GM04503 (cell line): ENCODE measurements around the gene GP1BB.

Experiments
- DNase-seq: peaks from one replicate; pipeline ENCODE4 v3.0.0-alpha.2; 2012; ENCODE audit warnings: low read depth

The GP1BB gene

DNA sequence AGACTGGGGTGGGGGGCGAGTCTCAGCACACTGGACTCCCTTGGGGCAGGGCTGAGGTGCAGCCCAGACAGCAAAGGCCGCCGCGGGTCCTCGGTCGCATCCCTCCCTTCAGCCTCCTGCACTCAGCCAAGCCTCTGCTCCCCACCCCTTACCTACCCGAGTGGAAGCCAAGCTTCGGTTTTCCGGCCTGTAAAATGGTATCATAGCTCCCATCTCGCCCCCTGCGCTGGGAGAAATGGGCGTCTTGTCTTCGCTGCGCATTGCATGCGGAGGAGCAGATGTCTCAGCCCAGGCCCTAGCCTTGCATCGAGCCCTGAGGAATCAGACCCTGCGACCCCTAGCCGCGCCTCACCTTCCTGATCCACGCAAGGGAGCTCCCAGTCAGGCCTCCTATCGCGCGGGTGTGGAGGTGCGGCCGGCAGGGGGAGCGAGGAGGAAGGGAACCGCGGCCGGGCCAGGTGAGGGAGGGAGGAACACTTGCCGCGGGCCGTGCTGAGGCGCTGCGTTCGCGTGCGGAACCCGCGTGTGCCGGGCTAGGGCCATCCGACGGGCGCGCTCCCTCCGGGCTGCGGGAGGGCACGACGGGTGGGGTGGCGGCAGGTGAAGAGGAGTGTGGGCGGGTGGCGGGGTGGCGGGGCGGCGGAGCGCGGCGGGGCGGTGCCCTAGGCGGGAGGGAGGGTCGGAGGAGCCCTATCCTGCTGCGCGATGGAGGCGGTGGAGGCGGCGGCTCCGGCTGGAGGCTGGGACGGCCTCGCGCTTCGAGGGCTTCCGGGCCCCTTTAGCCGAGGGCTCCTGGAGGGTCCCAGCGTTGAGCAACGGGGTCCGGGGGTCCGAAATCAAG, 33.2 kb downstream of the GP1BB start:
- no peak for DNase-seq

DNA sequence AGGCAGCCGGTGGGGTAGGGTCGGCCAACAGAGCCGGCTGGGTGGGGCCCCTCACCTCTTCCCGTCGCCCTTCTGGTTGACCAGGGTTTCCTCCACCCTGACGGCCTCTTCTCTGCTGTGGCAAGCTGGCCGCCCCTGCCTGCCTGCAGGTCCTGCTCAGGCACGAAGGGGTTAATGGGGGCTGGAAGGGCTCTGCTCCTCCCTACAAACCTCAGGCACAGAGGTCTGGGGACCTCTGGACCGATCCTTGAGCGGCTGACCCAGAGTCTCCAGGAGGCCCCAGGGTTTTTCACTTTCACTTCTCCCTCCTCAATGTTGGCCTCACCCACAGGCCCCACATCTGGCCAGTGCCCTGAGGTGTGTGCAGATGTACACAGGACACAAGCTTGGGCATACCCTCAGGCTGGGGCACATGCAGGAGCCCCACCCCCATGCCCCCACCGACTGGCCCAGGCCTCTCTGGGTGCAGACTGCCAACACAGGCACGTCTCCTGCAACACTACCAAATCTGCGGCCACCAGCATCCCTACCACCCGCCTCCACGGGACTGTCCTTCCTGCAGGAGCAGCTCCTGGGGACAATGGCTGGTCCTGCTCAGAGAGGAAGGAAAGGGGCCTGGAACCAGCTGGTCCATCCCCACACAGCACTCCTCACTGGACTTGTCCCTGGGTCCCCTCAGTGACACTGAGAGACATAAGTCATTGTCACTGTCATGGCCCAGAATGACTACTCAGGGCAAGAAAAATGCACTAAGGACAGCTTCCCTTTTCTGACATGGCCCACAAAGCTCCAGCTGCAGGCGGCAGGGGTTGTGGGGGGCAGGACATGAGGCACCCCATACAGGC, 34.0 kb downstream of the GP1BB start:
- DNase-seq, result no peak

DNA sequence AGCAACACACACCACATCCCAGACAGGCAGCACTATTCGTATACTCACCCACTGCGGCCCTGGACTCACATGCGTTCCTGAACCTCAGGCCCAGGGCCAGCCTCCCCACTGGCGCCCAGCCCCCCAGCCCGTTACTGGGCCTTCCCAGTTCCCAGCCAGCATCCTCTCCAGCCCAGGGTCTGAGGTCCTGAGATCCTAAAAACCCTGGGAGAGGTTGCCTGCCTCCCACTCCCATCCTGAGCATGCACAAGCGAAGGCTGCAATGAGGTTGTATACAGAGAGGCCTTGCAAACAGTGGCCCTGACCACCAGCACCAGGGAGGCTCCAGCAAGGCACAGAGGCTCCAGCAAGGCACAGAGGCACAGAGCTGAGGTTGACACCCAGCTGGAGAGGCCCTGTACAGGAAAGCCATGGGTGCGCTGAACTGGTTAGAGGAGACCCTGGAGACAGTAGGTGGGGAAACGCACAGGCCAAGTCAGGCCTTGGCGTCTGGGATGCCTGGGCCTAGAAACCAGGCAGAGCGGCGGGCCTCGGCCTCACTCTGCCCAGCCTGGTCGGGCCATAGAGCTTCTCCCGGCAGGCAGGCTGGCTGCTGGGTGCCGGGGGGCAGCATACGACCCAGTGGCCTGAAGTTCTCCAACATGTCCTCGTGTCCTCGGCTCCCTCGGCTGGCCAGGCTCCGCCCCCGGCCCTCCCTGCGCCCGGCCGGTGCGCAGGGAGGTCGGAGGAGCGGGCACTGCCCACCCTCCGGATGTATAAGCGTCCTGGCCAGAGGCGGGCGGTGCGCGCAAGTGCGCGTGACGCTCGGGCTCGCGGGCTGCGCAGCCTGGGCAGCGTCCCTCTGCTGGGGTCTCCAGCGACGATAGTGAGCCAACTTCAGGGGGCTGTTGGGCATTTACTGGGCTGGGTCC, 34.9 kb downstream of the GP1BB start:
- no peak for DNase-seq

DNA sequence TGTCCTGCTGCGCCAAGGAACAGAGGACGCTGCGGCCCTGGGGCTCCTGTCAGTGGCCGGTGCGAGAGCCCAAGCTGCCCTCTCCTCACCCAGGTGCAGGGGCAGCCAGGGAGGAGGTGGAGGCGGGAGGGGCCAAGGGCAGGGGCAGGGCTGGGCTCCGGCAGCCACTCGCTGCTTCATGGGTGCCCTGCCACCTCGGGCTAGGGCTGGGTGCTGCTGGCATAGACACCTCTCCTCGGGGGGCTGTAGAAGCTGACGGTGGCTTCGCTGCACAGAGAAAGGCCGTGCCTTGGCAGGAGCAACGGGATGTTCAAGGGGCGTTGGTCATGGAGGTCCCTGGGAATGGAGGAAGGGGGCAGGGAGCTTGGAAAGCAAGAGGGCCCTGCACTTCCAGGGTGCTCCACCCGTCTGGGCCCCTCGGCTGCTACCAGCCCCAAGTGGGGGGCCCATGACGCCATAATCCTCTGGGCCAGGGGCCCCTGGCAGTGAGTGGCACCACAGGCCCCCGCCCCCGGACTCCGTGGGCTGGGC, 35.6 kb downstream of the GP1BB start:
- no peak for DNase-seq

DNA sequence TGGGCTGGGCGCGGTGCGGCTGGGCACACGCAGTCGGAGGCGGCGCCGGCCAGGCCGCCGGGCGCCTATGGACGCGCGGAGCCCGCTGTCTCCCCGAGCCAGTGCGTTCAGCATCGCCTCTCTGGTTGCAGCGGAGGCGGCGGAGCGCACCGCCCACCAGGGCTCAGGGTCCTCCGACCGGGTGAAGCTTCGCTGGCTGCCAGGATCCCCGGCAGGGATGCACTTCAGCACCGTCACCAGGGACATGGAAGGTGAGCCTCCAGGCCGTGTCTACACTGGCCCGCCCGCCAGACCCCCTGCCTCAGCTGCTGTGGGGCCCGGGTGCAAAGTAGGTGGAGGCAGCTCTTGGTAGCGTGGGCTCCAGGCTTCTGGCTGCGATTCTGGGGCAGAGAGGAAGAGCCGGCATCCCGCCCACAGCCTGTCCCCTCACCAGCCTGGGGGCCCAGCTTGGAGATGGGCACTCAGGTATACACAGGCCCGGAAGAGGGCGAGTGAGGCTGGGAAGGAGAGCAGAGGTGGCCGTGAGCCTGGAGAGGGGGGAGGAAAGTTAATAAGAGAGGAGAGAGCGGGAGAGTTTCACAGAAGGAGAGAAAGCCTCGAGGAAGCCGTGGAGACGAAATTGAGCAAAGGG, 36.2 kb downstream of the GP1BB start:
- no peak for DNase-seq

DNA sequence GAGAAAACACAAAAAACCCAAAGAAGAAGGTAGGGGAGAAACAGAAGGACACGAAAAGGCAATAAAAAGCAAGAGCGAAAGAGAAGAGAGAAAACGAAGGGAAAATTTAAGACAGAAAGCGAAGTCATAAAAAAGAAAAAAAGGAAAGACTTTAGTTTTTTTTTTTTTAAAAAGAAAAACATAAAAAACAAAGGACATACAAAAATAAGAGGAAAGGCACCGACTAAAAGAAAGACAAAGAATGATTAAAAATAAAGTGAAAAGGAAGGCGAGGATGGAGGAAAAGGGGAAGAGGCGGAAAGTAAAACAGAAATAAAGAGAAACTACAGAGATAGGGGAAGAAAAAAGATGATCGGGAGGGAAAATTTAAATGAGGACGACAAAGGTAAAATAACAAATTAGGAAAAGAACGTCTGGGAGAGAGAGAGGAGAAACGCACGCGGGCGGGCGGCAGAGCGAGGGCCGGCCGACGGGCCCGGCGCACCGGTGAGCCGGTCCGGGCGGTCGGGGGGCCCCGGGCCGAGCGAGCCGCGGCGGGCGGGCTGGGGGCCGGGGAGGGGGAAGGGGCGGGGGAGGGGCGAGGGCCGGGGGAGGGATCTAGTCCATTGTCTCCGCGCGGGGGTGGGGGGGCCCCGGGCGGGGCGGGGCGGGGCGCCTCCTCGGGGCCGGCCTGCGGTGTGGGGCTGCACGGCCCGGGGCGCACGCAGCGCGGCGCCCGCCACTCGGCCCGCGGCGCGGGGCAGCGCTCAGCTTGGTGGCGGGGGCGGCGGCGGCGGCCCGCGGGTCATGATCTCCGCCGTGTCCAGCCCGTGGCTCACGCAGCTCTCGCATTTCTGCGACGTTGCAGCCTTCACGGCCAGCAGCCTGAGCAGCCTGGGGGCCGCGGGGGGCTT, 37.0 kb downstream of the GP1BB start, which contains the start of gene TBX1:
Gene TBX1, plus strand, starts transcription at position 721 of the 893 bp plus-strand sequence. Its CDS starts 66 bp downstream, at position 787.
- no peak for DNase-seq

DNA sequence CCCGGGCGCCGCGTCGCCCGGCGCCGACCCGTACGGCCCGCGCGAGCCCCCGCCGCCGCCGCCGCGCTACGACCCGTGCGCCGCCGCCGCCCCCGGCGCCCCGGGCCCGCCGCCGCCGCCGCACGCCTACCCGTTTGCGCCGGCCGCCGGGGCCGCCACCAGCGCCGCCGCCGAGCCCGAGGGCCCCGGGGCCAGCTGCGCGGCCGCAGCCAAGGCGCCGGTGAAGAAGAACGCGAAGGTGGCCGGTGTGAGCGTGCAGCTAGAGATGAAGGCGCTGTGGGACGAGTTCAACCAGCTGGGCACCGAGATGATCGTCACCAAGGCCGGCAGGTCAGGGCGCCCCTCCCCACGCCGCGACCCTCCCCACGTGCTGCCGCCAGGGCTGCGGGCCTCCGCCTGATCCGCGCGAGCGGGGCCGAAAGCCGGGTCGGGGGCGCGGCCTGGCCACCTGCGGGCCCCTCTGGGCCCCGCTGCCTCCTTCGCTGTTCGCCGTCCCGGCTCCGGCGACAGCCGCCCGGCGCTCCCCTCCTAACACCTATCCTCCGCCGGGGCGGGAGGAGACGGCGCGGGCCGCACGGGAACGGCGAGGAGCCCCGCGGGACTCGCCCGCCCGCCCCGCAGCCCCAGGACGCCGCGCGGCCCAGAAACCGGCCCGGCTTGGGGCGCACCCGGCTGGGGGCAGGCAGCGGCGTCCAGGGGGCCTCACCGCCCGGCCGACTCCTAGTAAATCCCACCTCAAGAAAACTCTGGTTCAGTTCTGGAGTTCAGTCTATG, 37.8 kb downstream of the GP1BB start:
- no peak for DNase-seq

DNA sequence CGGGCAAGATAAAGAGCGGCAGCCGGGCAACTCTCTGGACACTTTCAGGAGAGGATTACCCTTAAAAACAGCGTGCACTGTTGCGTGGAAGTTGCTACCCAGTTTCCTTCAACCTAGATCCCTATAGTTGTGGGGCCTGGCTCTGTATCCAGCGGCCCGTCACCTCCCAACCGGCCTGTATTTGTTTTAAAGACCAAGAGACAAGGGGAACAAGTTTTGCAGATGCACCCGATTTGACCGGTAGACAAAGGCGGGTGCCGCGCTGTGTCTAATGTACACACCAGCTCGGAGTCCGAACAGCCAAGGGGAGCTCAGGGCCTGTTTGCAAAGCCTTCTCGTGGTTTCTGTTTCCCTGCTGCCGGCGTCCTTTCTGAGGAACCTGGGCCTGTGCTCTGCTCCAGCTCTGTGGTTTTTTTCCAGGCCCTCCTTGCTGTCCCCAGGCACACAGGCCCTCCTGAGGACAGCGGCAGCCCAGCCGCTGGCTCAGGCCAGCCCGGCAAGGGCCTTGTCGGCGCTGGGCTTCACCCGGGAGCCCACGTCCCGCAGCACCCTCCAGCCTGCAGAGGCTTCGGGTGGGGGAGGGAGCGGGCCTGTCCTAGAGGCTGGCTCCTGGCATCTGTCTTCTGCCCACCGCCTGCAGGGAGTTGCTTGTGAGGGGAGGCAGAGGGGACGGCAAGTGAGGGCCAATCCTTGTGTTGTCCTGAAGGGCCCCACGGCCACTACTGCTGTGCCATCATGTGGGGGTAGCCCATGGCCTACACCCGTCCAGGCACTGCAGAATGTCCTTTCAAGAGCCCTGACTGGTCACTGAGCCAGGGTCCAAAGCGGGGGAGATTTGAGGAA, 38.6 kb downstream of the GP1BB start:
- no peak for DNase-seq

DNA sequence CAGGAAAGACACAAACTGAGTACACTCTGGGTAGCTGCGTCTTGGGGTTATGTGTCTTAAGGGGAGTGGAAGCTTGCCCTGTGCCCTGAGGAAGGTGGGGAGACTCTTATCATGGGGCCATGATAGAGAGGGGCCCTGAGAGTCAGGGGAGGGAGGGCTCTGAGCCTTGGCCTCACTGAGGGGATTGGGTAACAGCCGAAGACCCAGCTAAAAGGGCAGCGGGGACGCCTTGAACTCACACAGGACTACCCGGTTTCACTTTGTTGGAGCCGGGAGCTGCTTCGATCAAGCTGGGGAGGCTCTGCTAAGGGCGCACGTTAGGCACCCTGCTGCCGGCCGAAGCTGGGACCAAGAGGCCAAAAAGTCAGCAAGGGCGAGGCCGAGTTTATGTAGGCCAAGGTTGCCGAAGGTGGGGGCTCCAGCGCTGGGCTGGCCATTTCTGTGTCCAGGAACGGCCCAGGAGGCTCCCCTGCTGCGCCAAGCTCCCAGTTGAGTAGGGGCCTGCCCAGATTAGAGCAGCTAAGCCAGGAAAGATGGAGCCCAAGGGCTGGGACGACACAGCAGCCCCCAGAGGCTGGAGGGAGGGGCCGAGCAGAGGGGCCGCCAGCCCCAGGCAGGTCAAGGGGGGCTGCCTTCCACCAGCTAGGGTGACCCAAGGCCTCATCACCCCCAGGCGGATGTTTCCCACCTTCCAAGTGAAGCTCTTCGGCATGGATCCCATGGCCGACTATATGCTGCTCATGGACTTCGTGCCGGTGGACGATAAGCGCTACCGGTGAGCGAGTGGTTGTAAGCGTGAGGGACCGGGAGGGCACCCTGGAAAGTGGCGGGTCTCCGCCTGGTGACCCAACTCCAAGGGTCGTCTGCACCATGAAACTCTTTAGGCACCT, 39.5 kb downstream of the GP1BB start:
- no peak for DNase-seq

DNA sequence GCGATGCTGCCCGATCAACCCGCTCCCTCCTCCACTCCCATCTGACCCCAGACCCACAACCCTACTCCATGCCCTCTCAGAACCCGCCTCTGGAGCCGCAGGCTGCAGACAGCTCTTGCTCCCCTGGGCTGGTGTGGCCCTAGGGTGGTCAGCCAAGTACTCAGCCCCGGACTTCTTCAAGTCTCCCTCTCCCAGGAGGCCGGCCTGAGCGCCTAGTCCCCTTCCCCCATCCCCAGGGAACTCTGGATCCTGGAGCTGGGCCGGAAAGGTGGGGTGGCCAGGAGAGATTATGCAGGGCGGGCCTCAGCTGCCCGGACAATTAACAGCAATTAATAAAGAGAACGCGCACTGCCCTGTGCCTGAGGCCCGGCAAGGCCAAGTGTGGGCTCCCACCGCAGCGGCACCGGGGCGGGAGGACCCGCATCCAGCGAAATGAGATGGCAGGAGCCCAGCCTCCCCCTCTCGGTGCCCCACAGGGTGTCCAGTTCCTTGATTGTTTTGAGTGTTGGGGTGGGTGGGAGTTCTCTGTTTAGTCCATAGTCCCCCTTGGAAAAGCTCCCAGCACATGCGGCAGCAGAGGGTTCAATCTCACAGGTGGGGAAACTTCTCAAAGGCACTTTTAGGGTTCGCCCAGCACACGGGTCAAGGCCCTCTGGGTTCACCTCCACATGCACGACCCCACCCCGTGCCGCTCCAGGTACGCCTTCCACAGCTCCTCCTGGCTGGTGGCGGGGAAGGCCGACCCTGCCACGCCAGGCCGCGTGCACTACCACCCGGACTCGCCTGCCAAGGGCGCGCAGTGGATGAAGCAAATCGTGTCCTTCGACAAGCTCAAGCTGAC, 40.3 kb downstream of the GP1BB start:
- DNase-seq, result no peak

DNA sequence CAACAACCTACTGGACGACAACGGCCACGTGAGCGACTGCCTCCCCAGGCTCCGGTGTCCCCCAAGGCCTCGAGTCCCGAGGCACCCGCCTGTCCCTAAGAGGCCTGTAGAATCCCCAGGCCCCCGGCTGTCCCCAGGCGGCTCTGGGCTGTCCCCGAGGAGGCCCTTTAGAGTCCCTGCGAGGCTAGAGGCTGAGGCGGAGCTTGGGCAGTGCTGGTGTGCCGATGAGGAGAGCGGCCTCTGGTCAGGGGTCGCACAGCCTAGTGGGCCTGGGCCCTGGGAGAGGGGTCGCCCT, 40.9 kb downstream of the GP1BB start:
- DNase-seq, result no peak

DNA sequence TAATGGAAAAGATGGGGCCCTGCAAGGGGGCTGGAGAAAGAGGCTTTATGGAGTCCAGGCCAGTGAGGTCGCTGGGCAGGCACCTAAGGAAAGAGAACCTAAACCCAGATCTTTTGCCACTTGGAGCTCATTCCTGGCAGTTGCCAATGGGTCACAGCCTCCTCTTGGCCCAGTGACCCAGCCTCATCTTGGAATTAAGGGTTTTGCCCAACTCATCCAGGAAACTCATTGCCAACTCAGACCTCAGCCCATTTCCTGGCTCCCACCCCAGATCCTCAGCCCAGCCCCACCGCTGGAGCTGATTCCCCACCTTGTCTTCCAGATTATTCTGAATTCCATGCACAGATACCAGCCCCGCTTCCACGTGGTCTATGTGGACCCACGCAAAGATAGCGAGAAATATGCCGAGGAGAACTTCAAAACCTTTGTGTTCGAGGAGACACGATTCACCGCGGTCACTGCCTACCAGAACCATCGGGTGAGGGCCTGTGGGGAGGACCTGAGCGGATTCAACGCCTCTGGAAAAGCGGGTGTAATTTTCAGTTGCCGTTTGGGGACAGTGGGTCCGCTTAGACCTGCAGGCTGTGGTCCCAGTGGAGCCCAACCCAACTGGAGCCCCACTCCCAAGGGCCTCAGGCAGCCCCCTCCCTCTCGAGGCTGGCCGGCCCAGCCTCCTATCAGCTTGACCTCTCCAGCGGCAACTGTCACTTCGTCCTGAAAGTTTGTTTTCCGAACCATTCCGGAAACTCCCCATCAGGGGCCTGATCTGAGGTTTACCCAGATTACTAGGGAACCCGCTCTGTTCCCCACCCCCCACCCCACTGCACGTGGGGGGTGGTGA, 41.5 kb downstream of the GP1BB start:
- DNase-seq, result no peak

DNA sequence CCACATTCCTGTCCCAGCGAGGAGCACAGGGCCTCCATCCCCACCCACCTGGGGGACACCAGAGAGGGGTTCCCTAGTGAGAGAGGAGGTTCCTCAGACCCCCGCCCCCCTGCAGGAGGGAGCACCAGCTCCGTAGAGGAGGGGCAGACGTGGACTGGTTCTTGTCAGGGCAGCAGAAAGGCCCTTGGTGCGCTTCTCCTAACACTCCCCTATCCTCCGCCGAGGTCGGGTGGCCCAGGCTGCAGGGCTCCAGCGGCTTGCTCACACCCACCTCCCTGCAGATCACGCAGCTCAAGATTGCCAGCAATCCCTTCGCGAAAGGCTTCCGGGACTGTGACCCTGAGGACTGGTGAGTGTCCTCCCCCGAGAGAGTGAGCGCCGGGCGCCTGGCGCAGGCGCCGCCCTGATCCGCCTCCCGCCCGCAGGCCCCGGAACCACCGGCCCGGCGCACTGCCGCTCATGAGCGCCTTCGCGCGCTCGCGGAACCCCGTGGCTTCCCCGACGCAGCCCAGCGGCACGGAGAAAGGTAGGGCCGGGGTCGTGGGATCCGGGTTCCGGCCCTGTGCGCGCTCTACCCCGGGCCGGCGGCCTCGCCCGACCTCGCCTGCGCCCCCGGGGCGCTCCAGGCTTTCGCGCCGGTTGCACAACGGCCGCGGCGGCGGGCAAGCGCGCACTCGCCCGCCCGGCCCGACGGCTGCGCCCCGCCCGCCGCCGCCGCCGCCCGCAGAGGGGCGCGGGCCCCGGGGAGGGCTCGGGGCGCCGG, 42.3 kb downstream of the GP1BB start:
- DNase-seq, result no peak

DNA sequence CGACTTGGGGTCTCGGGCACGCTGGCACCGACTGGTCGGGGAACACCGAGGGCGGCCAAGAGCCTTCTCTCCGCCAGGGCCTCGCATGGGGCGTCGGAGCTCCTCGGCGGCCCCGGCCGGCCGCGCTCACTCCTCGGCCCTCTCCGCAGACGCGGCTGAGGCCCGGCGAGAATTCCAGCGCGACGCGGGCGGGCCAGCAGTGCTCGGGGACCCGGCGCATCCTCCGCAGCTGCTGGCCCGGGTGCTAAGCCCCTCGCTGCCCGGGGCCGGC, 42.8 kb downstream of the GP1BB start:
- DNase-seq, result no peak
